Activated CD8-positive, alpha-beta memory T cell treated with anti-CD3 and anti-CD28 coated beads, Interleukin-2, amount 50 U/mL, for 24 hours (primary cell): ENCODE results near the gene ZBTB42.

Source experiments
- DNase-seq: peaks from one replicate; pipeline ENCODE4 v3.0.0-alpha.2; 2020; ENCODE audit errors: extremely low read depth

Gene ZBTB42

DNA sequence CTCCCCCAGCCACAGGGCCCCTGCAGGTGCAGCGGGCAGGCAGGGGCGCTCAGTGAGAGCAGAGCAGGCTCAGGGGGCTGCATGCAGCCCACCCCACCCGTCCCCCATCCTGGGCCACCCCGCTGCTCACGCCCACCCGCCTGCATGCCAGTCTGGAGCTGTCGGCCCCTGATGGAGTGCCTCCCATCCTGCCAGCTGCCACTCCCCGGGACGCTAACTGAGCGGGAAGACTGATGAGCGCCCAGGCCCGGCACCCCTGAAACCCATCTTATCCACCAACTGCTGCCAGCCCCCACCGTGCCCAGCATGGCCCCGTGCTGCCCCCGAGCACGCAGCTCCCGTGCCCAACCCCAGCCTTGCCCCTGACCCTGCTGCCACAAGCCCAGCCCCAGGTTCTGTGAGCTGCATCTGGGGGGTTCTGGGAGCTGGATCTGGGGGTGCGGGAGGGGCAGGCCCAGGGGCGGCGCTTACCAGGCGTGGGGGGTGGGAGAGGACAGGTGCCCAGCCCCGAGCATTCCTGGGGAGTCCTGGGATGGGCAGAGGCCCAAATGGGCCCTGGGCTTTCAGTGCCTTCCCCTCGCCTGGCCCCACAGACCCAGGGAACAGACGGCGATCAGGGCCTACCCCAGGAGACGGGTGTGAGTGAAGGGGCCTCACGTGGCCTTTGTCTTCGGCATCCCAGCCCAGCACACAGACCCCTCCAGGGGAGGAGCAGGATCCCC is 18.7 kb upstream of the ZBTB42 start:
- DNase-seq, result no peak

DNA sequence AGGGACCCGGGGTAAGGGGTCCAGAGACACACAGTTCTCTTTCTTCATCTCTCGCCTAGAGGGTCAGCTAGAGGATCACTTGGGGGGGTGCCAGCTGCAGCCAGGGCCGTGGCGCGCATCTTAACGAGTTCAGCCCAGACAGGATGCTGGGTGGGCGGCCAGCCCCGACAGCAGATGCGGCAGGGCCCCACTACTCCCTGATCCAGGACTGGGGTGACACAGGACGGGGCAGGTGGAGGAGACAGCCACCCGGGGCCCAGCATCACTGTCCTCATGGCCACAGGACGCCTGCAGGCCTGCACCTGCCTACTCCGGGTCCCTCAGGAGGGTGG is 18.1 kb upstream of the ZBTB42 start:
- no peak for DNase-seq

DNA sequence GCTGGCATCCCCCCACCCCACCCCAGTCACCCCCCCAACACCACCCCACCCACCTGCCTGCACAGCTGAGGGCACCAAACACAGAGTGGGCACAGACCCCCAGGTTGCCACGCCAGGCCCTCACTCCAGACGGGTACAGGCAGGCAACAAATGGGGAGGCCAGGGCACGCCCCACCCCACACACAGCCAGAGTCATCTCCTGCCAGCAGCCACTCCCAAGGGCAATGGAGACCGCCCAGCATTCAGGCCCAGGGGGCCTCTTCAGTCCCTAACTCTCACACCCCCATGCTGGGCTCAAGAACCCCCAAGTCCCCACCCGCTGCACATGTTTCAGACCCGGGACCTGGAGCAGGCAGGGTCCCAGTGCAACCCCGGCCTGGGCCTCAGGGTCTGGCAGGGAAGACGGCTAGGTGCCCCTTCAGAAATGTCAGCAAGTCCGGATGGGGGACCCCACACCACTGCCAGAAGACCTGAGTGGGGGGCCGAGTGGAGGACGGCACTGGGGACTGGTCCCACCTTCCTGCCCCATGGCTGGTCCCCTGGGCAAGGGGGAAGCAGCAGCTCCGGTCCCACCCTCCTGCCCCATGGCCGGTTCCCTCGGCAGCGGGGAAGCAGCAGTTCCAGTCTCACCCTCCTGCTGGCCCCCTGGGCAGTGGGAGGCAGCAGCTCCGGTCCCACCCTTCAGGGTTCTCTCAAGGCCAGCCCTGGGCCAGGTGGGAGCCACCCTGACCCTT is 17.2 kb upstream of the ZBTB42 start:
- no peak for DNase-seq

DNA sequence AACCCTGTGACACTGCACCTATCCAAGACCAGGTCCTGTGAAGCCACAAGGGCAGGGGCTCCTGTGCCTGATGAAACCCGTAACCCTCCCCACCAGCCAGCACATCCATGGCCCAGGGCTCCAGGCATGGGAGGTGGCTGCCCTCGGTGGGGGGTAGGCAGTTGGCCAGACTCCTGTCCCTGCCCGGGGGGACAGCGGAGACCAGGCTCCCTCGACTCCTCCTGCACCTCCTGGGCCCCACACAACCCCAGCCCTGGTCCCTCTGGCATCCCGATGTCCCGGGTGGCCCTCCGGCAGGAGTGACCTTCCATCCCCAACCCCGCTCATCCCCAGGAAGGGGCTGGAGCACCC is 16.7 kb upstream of the ZBTB42 start:
- DNase-seq, result no peak

DNA sequence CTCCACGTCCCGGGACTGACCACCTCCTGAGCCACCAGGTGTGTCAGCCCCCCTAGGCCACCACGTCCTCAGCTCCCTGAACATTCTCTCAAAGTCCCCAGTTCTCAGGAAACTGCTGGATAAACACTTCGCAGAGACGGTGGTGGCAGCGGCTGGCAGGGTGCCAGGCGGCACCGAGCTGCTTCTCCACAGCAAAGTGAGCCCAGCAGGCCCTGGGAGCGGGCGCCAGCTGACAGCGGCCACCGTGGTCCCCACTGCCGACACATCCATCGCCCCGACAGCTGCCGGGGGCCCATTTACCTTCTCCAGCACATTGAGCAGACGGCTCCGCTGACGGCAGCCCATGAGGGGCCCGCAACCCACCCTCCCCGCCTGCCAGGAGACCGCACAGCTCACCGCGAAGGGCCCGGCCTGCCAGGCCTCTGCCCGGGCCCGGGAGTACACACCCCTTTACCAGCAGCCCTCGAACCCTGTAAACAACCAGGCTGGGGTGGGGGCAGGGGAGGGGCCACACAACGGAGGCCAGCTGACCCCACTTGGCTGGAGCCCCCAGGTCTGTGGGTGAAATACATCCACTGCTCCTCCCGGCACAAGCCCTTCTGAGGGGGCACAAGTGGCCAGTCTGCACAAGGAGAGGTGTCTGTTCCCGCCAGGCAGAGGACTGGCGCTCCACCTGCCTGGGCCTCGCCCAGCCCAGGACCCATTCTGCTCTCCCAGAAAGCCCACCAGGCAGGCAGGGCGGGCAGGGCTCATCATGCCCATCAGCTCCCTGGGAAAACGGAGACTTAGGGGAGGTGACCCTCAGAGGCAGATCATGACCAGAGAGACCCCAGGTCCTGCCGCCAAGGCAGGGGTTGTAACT is 15.8 kb upstream of the ZBTB42 start:
- no peak for DNase-seq

DNA sequence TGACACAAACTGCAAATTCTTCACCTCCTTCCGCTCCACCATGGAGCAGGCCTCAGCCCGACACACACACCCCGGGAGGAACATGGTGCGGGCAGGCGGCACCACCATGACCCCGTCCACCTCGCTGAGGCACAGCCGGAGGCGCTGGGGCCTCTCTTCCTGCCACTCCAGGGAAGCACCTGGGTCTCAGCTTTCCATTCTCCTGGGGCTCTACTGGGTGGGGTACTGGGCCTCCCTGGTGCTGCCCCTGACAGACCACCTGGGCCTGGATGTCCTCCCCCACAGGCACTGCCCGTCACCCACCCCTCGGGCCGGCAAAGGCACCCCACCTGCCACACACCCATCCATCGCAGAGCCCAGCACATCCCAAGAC is 15.2 kb upstream of the ZBTB42 start:
- DNase-seq, result no peak

DNA sequence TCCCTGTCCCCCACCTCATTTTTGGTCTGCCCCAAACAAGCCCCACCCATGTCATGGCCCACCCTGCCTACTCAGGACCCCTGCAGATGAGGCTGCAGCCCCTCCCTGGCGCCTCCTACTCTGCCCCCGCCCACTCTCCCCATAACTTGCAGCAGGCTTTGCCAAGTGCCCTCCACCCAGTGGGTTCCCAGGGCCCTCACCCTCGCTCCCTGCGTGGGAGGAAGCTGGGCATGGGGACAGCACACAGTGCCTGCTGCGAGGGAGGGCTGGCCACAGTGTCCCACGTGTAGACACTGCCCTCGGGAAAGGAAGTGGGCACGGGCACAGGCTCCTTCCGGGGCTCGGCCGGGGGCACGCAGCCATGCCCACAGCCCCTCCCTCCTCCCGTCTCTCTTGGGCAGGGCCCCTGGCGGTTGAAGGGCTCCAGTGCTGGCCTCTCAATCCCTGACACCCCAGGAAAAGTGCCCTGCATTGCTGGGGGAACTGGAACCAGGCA is 14.8 kb upstream of the ZBTB42 start:
- DNase-seq, result no peak

DNA sequence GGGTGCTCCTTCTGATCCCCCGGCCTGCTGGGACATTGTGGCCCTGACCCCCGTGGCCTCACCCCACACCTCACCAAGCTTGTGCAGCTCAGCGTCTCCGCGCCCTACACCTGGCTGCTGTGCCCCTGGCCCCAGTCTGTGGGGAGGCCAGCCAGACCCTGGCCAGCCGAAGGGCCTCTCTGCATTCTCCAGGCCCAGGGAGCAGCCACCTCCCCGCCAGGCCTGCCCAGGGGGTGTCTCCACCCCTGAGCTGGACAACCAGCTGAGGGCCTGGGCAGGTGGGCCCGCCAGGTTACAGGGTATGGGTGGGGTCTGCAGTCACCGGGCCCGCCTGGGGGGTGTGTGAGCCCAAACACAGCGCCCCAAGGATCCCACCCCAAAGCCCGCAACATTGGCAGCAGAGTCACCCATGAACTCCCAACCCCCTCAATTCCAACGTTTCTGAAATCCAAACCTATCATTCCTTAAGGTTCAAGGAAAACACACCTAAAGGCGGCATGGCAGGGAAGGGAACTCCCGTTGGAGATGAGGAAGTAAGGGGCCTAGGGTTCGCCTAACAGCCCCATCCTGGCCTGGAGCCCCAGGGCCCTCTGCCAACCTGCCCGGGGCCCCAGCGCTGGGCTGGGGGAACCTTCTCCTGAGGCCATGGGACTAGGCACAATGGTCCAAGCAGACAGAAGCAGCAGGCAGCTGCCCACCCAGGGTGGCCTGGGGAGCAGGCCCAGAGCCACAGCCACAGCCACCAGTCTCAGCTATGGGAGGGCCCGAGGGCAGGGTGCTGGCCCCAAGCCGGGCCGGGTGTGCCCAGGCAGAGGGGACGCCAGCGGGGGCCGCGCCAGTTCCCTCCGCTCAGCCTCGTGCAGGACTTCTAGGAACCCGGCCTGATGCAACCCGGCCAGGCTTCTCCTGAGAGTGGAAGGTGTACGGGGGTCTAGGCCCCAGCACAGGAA is 13.9 kb upstream of the ZBTB42 start:
- DNase-seq, result no peak

DNA sequence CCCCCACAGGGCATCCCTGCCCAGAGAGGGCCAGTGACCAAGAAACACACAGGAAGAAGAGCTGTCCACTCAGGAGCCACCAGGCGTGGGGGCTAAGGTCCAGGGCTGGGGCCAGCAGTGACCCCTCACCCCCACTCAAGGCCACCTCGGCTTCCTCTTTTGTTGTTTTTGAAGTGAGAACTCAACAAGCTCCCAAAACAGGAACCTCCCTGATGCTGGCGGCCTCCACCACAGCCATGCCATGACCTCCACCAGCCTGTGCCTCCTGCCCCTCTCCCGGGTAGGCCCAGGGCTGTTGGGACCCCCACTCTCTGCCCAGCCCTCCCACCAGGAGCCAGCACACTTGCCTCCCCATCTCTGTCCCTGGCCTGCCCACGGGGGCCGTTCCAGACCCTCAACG is 13.2 kb upstream of the ZBTB42 start:
- no peak for DNase-seq

DNA sequence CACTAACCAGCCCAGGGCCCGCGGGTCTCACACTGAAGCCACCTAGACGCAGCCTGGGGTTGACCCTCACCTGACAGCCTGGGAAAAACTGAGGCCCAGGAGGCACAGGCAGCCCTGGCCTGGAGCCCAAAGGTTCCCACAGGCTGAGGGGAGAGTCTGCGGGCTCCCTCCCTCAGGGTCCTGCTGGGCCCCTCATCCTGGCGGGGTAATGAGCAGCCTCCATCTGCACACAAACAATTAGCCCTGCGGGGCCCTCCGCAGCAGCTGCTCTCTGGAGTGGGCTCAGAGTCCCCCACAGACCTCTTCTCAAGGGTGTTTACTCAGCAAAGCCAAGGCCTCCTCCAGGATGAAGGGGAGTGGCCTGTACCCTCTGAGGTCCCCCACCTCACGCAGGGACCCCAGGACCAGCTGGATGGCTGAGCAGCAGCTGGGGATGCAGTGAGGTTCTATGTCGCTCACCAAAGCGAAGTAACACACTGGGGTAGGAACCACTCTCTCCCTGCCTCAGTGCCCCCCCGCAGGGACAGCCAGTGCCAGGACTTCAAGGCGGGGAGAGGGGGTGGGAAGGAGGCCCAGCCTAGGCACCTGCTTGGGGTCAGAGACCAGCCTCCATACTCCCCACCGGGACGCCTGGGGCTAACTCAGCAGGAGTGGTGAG is 12.6 kb upstream of the ZBTB42 start:
- DNase-seq, result no peak

DNA sequence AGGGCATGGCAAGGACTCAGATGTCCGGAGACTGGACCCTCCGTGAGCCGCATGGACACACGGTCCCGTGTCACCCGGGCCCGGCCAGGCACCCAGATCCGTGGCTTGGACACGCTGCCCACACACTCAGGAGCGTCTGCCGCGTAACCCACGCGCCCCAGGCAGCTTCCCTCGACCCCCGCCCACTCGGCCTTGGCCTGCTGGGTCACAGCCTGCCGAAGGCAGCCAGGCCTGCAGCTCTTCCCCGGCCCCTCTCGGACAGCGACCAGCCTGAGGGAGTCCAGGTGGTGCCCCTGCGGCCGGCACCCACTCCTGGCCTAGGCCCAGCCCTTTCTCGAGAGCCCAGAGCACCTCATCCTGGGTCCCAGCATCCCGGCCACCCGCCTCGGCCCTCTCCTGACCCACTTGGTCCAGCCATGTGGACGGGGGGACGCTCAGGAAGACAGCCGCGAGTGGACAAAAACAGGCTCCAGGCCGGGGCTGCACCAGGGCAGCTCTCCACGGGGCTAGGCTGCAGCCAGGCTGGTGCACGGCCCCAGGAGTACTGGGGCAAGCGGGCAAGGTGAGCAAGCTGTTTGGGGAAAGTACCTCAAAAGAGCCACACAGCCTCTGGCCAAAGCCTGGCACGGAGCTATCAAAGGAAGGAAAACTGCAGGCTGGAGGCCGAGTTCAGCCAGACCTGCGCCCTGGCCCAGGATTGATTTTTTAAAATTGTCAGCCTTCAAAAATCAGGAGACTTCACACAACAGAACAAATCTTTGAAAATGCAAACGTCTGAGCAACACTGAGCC is 11.8 kb upstream of the ZBTB42 start:
- no peak for DNase-seq

DNA sequence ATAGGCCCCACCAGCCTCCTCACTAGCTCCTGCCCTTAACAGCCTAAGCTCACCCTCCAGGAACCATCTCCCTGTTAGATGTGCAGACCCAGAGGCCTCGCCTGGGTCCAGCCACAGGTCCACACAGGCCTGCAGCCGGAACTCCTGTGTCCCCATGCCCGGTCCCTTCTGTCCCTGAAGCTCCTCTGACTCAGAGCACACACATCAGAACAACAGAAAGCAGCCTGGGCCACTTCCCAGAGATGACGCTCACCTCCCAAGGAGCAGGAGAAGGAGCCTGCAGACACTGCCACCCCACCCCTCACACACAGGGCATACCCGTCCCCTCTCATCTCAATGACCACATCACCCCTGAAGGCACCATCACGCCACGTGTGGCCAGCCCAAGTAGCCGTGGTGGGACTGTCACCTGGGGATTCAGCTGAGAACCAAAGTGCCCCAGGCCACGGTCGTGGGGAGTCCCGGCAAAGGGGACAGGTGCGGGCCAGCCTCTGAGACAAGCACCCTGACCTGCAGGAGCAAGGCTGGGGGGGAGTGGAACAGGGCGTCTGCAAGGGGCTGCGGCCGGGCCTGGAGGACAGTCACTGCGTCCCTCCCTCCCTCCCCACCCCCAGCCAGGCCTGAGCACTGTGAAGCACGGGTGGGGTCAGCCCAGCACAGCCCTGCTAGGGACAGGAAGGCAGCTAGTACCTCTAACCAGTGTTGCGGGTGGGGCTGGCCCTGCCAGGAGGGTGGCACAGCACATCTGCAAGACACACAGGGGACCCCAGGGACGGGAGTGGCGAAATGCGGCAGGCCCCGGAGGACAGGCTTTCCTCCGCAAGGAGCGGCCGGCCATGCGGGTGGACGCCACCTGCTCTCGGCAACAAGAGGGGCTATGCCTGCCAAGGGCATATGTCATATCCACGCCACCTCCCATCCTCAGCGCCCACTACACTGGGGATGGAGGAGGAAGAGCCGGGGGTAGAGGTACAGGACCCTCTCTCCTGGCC is 10.9 kb upstream of the ZBTB42 start:
- DNase-seq, result no peak

DNA sequence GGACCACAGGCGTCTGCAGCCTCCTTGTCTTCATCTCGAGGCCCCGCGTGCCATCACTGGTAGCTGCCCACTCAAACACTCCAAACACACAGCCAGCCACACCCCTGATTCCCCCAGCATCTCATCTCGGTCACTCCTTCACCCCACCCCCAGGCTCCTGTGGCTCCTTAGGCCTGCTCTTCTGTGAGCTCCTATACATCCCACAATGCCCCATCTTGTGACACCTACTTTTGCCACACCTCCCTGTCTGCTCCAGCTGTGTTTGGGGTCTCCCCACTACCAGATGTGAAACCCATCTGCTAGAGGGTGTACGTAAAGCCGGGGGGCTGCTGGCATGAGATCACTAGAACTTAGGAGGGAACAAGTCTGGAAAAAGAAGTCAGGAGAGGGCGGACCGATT is 9.5 kb upstream of the ZBTB42 start:
- no peak for DNase-seq

DNA sequence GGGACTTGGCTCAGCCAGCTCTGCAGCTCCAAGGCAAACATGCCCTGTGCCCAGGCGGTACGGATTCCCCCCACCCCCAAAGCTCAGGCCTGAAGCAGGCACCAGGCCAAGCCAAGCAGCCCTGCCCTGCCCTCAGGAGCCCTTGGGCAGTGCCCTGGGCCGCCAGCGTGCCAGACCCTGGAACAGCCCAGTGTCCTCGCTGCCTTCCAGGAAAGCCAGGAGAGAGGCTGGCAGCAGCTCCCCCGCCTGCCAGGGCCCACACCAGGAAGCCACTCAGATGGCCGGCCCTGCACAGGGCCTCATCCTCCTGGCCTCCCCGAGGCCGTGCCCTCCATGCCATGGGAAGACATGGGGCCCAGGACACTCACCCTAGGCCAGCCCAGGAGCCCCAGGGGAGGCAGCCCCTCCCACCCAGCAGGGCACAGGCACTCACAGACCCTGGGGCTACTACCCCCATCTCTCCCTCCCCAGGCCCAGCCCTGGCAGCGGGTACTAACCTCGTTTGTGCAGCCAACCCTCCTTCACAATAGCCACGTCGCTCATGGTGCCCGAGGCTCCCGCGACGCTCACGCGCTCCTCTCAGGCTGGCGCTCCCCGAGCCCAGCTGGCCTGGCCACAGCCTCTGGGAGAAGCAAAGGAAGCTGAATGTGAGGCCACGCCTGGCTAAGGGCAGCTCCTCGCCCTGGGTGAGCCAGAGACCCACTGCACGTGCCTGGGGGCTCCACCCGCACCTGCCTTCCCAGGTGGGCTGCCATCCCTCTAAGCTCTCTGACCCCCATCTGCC is 8.6 kb upstream of the ZBTB42 start:
- DNase-seq, result no peak

DNA sequence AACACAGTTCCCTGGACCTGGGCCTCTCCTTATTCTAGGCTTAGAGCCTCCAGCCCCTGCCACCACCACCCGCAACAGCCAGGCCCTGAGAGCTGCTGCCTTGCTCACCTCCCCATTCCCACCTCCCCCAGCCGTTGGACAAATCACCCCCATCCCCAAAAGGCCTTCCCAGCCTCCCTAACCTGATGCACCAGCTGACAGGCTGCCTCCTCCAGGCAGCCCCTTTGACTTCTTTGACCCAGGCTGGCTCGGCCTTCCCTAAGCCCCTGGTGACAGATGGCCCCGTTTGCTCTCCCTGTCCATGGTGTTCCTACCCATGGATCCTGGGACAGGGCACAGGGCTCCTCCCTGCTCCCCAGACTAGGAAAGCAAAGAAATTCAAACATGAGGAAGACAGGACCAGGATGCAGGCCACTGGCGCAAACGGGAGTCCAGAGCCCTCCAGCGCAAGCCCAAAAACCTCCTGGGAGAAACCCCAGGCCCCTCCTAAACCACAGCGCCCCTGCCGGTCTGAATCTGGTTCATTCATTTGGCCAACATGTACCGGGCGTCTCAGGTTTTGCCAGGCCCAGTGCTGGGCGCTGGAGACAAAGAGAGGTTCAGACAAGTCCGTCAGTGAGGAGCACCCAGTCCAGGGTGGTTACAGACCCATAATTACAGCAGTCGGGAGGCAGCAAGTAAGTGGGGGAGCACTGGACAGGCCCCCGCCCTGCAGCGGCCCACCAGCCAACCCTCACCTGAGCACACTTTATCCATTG is 7.8 kb upstream of the ZBTB42 start:
- no peak for DNase-seq

DNA sequence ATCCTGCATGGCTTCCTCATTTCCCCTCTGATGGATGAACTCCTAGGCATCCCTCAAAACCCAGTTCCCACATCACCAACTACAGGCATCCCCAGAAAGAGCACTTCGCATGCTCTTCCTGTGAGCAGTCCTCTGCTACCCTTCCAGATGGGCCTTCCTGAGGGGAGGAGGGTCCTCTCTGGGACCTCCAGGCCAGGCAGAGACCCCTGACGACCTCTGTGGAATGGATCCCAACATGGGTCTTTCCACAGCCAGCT is 7.3 kb upstream of the ZBTB42 start:
- no peak for DNase-seq

DNA sequence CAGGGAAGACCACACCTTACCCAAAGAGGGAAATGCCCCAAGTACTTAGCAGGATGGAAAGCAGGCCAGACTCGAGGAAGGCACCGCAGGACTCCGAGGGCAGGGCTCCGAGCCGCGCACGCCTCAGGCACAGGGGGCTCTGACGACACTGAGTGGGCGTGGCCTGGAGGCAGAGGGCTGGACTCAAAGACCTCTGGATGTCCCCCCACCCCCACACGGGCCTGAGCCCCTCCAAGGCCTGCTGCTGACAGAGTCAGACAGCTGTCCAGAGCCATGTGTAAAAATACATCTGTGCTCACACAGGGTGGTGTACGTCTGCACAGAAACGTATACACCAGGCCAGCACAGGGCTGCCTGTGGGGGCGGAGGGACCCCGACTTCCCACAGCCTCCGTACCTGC is 6.8 kb upstream of the ZBTB42 start:
- DNase-seq, result no peak

DNA sequence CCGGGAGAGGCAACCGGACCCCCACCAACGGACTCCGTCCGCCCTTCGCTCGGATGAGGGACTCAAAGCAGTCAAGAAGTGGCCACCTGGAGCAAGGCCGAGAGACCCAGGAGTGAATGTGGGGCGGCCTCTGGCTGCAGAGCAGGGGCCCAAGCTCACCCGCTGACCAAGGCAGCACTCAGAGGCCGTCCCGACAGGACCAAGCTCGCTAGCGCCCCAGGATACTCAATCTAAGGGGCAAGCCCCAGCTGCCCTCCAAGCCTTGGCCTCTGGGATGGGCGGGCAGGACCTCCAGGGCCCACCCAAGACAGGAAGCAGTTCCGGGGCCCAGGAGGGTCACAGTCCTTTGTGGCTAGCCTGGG is 6.3 kb upstream of the ZBTB42 start:
- no peak for DNase-seq
